ENCODE measurements around the gene ITGB1BP1. TPM values are rescaled to one million over a fixed set of nuclear protein-coding genes. Genes with fewer than 3 reads are reported as not detected.

ITGB1BP1 gene, protein sequence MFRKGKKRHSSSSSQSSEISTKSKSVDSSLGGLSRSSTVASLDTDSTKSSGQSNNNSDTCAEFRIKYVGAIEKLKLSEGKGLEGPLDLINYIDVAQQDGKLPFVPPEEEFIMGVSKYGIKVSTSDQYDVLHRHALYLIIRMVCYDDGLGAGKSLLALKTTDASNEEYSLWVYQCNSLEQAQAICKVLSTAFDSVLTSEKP
- 25.4 TPM for total RNA-seq

DNA sequence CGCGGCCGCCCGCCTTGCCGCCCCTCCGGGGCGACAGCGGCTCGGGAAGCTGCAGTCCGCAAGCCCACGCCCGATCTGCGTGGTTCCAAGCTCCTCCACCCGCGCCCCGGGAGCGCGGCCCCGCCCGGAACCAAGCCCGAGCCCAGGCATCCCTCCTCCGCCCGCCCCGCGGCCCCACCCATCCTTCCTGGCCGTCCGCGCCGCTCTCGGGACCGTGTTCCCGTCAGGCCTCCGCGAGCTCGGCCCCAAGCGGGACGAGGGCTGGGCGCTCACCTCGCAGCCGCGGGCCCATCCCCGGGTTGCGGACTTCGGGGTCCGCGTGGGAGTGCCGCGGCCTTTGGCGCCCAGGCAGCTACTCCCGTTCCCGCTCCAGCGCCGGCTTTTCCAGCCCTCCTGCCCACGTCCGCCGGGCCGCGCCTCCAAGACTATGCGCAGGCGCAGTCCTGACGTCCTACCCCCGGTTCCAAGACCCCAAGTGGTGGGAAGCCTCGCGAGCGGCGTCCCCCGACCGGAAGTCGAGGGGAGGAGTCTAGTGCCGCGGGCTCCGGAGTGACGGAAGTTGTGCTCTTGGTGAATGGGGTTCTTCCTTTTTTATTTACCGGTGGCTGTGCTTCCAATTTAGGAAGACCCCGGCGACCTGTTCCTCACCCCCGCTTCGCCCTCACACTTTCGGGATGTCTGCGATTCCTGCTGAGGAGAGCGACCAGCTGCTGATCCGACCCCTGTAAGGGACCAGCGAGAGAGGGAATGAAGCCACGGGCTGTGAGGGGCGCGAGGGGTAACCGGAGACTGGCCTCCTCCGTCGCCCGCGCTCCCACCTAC is at the start of gene ITGB1BP1, which contains the start of gene CPSF3:
Gene ITGB1BP1, minus strand, starts transcription at position 429 of the 822 bp plus-strand sequence. CDS start 4,831 bp downstream, outside the sequence.
Gene CPSF3, plus strand, starts transcription at position 555 of the 822 bp plus-strand sequence. Its CDS starts 120 bp downstream, at position 675.
- peak within 1 kb of the TSS; percentile 83 to 93 for H3K4me3 ChIP-seq
- no peaks in the 10 kb centered on the region for H3K36me3 ChIP-seq
- TF ChIP-seq, protein P1, sequence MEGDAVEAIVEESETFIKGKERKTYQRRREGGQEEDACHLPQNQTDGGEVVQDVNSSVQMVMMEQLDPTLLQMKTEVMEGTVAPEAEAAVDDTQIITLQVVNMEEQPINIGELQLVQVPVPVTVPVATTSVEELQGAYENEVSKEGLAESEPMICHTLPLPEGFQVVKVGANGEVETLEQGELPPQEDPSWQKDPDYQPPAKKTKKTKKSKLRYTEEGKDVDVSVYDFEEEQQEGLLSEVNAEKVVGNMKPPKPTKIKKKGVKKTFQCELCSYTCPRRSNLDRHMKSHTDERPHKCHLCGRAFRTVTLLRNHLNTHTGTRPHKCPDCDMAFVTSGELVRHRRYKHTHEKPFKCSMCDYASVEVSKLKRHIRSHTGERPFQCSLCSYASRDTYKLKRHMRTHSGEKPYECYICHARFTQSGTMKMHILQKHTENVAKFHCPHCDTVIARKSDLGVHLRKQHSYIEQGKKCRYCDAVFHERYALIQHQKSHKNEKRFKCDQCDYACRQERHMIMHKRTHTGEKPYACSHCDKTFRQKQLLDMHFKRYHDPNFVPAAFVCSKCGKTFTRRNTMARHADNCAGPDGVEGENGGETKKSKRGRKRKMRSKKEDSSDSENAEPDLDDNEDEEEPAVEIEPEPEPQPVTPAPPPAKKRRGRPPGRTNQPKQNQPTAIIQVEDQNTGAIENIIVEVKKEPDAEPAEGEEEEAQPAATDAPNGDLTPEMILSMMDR (IDR thresholded peaks at IDR 0.05): no peak
- intact Hi-C loops (cut with DNase I): loop anchor here (1.0 to 10.0 kb wide), 6 partner anchors 51 to 419 kb away; partner anchors contain the start of genes ADAM17, ASAP2, IAH1 and MBOAT2
- H3K27me3 ChIP-seq: no peaks in the 10 kb centered on the region
- H3K9me3 ChIP-seq: no peaks in the 10 kb centered on the region
- peak; percentile 85 to 98 for DNase-seq (ENCODE audit: low spot score in 2 of 2)
- H3K27ac ChIP-seq: peak within 1 kb of the TSS; percentile 91 to 94
- H3K4me1 ChIP-seq: peaks cover 7 to 33% of the 10 kb centered on the region in 2 donors

DNA sequence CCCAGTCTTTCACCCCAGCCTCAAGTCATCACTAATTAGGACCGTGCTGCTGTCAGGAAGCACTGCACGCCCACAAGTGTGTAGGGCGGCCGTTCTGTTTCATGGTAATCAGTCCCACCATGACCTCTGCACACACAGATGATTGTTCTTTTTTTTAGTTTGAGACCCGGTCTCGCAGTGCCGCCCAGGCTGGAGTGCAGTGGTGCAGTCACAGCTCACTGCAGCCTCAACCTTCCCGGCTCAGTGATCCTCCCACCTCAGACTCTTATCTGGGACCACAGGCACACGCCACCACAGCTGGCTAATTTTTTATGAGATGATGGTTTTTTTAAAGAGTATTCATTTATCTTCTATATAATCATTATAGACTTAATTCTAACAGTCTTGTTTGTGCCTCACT is 49.2 kb upstream of the ITGB1BP1 start:
- H3K4me1 ChIP-seq: peaks cover 0 to 12% of the 10 kb centered on the region in 2 donors
- H3K9me3 ChIP-seq: no peaks in the 10 kb centered on the region
- no peak for DNase-seq (ENCODE audit: low spot score in 2 of 2)
- TF ChIP-seq, protein P1 (IDR thresholded peaks at IDR 0.05): no peak
- H3K36me3 ChIP-seq: peaks cover 0 to 7% of the 10 kb centered on the region in 2 donors
- H3K4me3 ChIP-seq: no peak overlapping the region
- no peak overlapping the region for H3K27ac ChIP-seq
- H3K27me3 ChIP-seq: no peaks in the 10 kb centered on the region
- intact Hi-C loops (cut with DNase I): no loop called here

DNA sequence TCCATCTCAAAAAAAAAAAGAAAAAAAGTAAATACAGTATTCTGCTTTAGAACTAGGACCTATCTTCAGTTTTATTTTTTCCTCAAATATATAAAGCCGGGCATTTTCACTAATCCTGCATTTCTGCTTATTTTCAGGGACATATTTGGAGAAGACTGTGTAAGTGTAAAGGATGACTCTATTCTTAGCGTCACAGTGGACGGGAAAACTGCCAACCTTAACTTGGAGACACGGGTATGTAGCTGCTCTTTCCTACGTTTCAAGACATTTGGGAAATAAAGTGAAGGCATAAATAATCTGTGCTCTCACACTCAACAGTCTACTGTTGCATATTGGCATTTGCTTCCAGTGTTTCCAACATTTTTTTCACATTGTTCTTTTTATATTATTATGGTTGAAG is 47.9 kb upstream of the ITGB1BP1 start:
- no peak for DNase-seq (ENCODE audit: low spot score in 2 of 2)
- intact Hi-C loops (cut with DNase I): no loop called here
- H3K36me3 ChIP-seq: peaks cover 0 to 3% of the 10 kb centered on the region in 2 donors
- H3K4me1 ChIP-seq: peaks cover 0 to 9% of the 10 kb centered on the region in 2 donors
- H3K4me3 ChIP-seq: no peak overlapping the region
- no peak overlapping the region for H3K27ac ChIP-seq
- TF ChIP-seq, protein P1 (IDR thresholded peaks at IDR 0.05): no peak
- no peaks in the 10 kb centered on the region for H3K27me3 ChIP-seq
- H3K9me3 ChIP-seq: no peaks in the 10 kb centered on the region

DNA sequence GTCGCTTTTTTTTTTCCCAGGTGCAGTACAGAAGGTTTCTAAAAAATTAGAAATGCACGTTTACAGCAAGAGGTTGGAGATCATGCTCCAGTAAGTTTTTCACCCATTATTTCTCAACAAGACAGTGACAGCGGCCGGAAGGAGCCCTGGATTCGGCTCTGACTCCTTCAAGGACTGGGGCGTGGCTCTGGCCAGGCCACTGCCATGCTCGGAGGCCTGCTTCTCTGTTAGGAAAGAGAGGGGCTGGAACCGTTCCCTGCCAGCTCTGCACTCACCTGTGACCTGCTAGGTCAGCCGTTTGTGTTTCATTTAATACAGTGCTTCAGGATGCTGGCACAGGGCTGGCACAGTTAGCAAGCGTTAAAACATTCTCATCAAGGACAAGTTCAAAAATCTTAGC is 44.4 kb upstream of the ITGB1BP1 start:
- DNase-seq (ENCODE audit: low spot score in 2 of 2): no peak

DNA sequence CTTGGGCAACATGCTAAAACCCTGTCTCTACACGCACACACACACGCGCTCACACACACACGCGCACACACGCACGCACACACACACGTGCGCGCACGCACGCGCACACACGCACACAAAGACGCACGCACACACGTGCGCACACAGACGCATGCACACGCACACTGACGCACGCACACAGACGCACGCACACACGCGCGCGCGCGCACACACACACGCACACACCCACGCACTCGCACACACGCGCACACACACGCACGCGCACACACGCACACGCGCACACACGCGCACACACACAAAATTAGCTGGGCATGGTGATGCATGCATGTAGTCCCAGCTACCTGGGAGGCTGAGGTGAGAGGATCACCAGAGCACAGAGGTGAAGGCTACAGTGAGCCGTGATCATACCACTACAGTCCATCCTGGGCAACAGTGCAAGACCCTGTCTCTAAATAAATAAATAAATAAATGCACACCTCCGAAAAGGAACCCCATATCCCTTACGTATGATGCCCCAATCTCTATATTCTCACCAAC is 42.9 kb upstream of the ITGB1BP1 start:
- intact Hi-C loops (cut with DNase I): no loop called here
- H3K9me3 ChIP-seq: no peaks in the 10 kb centered on the region

More for the DNA sequence above, 44.4 kb upstream of the ITGB1BP1 start:
- TF ChIP-seq, protein P1 (IDR thresholded peaks at IDR 0.05): no peak
- intact Hi-C loops (cut with DNase I): no loop called here
- Histone ChIP-seq H3K27me3 (no peaks in the 10 kb centered on the region), H3K27ac (no peak overlapping the region), H3K9me3 (no peaks in the 10 kb centered on the region), H3K4me3 (no peak overlapping the region), H3K4me1 (no peaks in the 10 kb centered on the region), H3K36me3 (peaks cover under 1 to 3% of the 10 kb centered on the region in 2 donors)

More for the DNA sequence above, 42.9 kb upstream of the ITGB1BP1 start:
- no peaks in the 10 kb centered on the region for H3K27me3 ChIP-seq
- no peak overlapping the region for H3K4me3 ChIP-seq
- no peak overlapping the region for H3K27ac ChIP-seq
- no peaks in the 10 kb centered on the region for H3K4me1 ChIP-seq
- DNase-seq (ENCODE audit: low spot score in 2 of 2): no peak
- H3K36me3 ChIP-seq: peaks cover 7 to 8% of the 10 kb centered on the region in 2 donors
- TF ChIP-seq, protein P1 (IDR thresholded peaks at IDR 0.05): no peak
